ENCODE data around the gene CETP.
"Not testable (repeated sequence)": the region's sequence is repeated elsewhere in the genome, so short reads cannot be mapped to it uniquely, and the experiment has no call there.

Gene CETP

GRCh38 chr16:56964243-56965148 lies 2.7 kb downstream of the CETP start:
- no peak for DNase-seq

- DNase-seq, result no peak
Measured at GRCh38 chr16:56965149-56966092, 3.7 kb downstream of the CETP start.

- no peak for DNase-seq
Measured at GRCh38 chr16:56966093-56966475, 4.3 kb downstream of the CETP start.

GRCh38 chr16:56967733-56968132 lies 6.0 kb downstream of the CETP start:
- DNase-seq, result no peak

GRCh38 chr16:56969769-56970168 lies 8.0 kb downstream of the CETP start:
- DNase-seq, result no peak

- DNase-seq, result no peak
Measured at GRCh38 chr16:56970934-56971767, 9.4 kb downstream of the CETP start.

GRCh38 chr16:56971768-56972043 lies 10.0 kb downstream of the CETP start:
- no peak for DNase-seq

GRCh38 chr16:56972403-56973293 lies 10.9 kb downstream of the CETP start:
- no peak for DNase-seq

- no peak for DNase-seq
Measured at GRCh38 chr16:56973294-56973689, 11.5 kb downstream of the CETP start.

GRCh38 chr16:56973899-56974298 lies 12.1 kb downstream of the CETP start:
- not testable (repeated sequence) for DNase-seq

- DNase-seq, result no peak
Measured at GRCh38 chr16:56974549-56975300, 13.0 kb downstream of the CETP start.

- no peak for DNase-seq
Measured at GRCh38 chr16:56975714-56976113, 14.0 kb downstream of the CETP start.

- DNase-seq, result no peak
Measured at GRCh38 chr16:56977216-56977615, 15.5 kb downstream of the CETP start.

GRCh38 chr16:56977823-56978430 lies 16.2 kb downstream of the CETP start:
- no peak for DNase-seq

GRCh38 chr16:56980201-56980535 lies 18.4 kb downstream of the CETP start:
- no peak for DNase-seq

GRCh38 chr16:56980792-56981724 lies 19.3 kb downstream of the CETP start:
- DNase-seq, result no peak

- no peak for DNase-seq
Measured at GRCh38 chr16:56981729-56982271, 20.1 kb downstream of the CETP start.

- no peak for DNase-seq
Measured at GRCh38 chr16:56982695-56983094, 20.9 kb downstream of the CETP start.

- no peak for DNase-seq
Measured at GRCh38 chr16:56983211-56983751, 21.5 kb downstream of the CETP start.
